Activated naive CD4-positive, alpha-beta T cell treated with anti-CD3 and anti-CD28 coated beads, Interleukin-2, amount 50 U/mL, for 72 hours (primary cell): ENCODE measurements around the gene TMPRSS13. TPM values are rescaled to one million over a fixed set of nuclear protein-coding genes. Genes with fewer than 3 reads are reported as not detected.

ENCODE experiments used
- ATAC-seq, 2 donors: fragments of 150-1000 bp; cut with Tn5 transposase; 2 replicates each; pipeline ENCODE4 v1.10.0; 2021; ENCODE audit warnings: mild to moderate bottlenecking in 2 of 2, moderate library complexity in 2 of 2
- DNase-seq, 2 donors: peaks; one replicate each; pipeline ENCODE4 v3.0.0; 2021 to 2022; ENCODE audit warnings: low spot score in 2 of 2
- H3K27ac Mint-ChIP-seq, 2 donors: one replicate each; pipeline ENCODE4 v1.8.0; 2022; ENCODE audit warnings: mild to moderate bottlenecking in 2 of 2, mixed read lengths in 2 of 2
- H3K36me3 Mint-ChIP-seq, 2 donors: one replicate each; pipeline ENCODE4 v1.8.0; 2022; ENCODE audit warnings: mixed read lengths in 2 of 2
- H3K9me3 Mint-ChIP-seq, 2 donors: one replicate each; pipeline ENCODE4 v1.8.0; 2022; ENCODE audit warnings: mixed read lengths in 2 of 2
- total RNA-seq, 2 donors: library from RNA; stranded (reverse); gene quantifications; one replicate each; pipeline ENCODE4 v1.2.3, GENCODE V29; 2022

Gene TMPRSS13
- total RNA-seq, 2 donors from 2014 or later = 0.39 to 1.8 TPM

GRCh38 chr11:117892651-117893050 lies 36.6 kb downstream of the TMPRSS13 start:
- H3K36me3 Mint-ChIP-seq = peaks cover 0 to 11% of the 10 kb centered on the region in 2 donors
- H3K9me3 Mint-ChIP-seq = peaks cover 5 to 6% of the 10 kb centered on the region in 2 donors
- DNase-seq (no peak), ATAC-seq (no peak)
- H3K27ac Mint-ChIP-seq = no peak overlapping the region

GRCh38 chr11:117891362-117891761 lies 37.8 kb downstream of the TMPRSS13 start:
- H3K36me3 Mint-ChIP-seq = peaks cover 0 to 11% of the 10 kb centered on the region in 2 donors
- peaks cover 5 to 6% of the 10 kb centered on the region in 2 donors for H3K9me3 Mint-ChIP-seq
- no peak overlapping the region for H3K27ac Mint-ChIP-seq
- ATAC-seq (no peak), DNase-seq (no peak)

GRCh38 chr11:117888139-117888566 lies 41.0 kb downstream of the TMPRSS13 start:
- ATAC-seq = no peak
- DNase-seq = peak in 1 of 2 donors; percentile 34
- peaks cover 5 to 6% of the 10 kb centered on the region in 2 donors for H3K9me3 Mint-ChIP-seq
- peaks cover 0 to 7% of the 10 kb centered on the region in 2 donors for H3K36me3 Mint-ChIP-seq
- H3K27ac Mint-ChIP-seq = no peak overlapping the region

GRCh38 chr11:117887431-117888138 lies 41.6 kb downstream of the TMPRSS13 start:
- Mint-ChIP-seq H3K36me3 (peaks cover 0 to 6% of the 10 kb centered on the region in 2 donors), H3K9me3 (peaks cover 5 to 6% of the 10 kb centered on the region in 2 donors), H3K27ac (no peak overlapping the region)
- DNase-seq (peak in 1 of 2 donors; percentile 16), ATAC-seq (no peak)

GRCh38 chr11:117885777-117886176 lies 43.4 kb downstream of the TMPRSS13 start:
- H3K9me3 Mint-ChIP-seq = no peaks in the 10 kb centered on the region
- ATAC-seq = no peak
- no peak overlapping the region for H3K27ac Mint-ChIP-seq
- peaks cover 0 to under 1% of the 10 kb centered on the region in 2 donors for H3K36me3 Mint-ChIP-seq
- peak in 1 of 2 donors; percentile 6 for DNase-seq

- DNase-seq (peak in 1 of 2 donors; percentile 47), ATAC-seq (peak; percentile 60 to 83)
- Mint-ChIP-seq H3K9me3 (no peaks in the 10 kb centered on the region), H3K36me3 (no peaks in the 10 kb centered on the region), H3K27ac (peak overlapping the region in 1 of 2 donors; percentile 0)
Measured at GRCh38 chr11:117884994-117885393, 44.2 kb downstream of the TMPRSS13 start.

- Mint-ChIP-seq H3K27ac (no peak overlapping the region), H3K9me3 (no peaks in the 10 kb centered on the region), H3K36me3 (no peaks in the 10 kb centered on the region)
- ATAC-seq = no peak
- no peak for DNase-seq
Measured at GRCh38 chr11:117883063-117883462, 46.1 kb downstream of the TMPRSS13 start.

- no peak overlapping the region for H3K27ac Mint-ChIP-seq
- ATAC-seq = no peak
Measured at GRCh38 chr11:117882311-117882905, 46.8 kb downstream of the TMPRSS13 start.

GRCh38 chr11:117881217-117881616 lies 48.0 kb downstream of the TMPRSS13 start:
- Mint-ChIP-seq H3K36me3 (peaks cover 0 to 1% of the 10 kb centered on the region in 2 donors), H3K27ac (no peak overlapping the region), H3K9me3 (no peaks in the 10 kb centered on the region)
- DNase-seq (peak in 1 of 2 donors; percentile 34), ATAC-seq (no peak)

More at GRCh38 chr11:117882311-117882905, 46.8 kb downstream of the TMPRSS13 start:
- H3K9me3 Mint-ChIP-seq = no peaks in the 10 kb centered on the region
- DNase-seq = peak in 1 of 2 donors; percentile 21
- H3K36me3 Mint-ChIP-seq = no peaks in the 10 kb centered on the region

GRCh38 chr11:117879516-117880480 lies 49.4 kb downstream of the TMPRSS13 start:
- ATAC-seq = no peak
- peak in 1 of 2 donors; percentile 42 for DNase-seq
- Mint-ChIP-seq H3K27ac (no peak overlapping the region), H3K9me3 (no peaks in the 10 kb centered on the region), H3K36me3 (peaks cover 0 to 5% of the 10 kb centered on the region in 2 donors)

GRCh38 chr11:117878939-117879475 lies 50.2 kb downstream of the TMPRSS13 start:
- peaks cover 0 to 5% of the 10 kb centered on the region in 2 donors for H3K36me3 Mint-ChIP-seq
- H3K9me3 Mint-ChIP-seq = no peaks in the 10 kb centered on the region
- no peak for ATAC-seq
- DNase-seq = peak in 1 of 2 donors; percentile 3
- no peak overlapping the region for H3K27ac Mint-ChIP-seq

GRCh38 chr11:117878314-117878938 lies 50.8 kb downstream of the TMPRSS13 start:
- ATAC-seq = no peak
- peaks cover 0 to 5% of the 10 kb centered on the region in 2 donors for H3K36me3 Mint-ChIP-seq

GRCh38 chr11:117877120-117877784 lies 52.0 kb downstream of the TMPRSS13 start:
- Mint-ChIP-seq H3K27ac (no peak overlapping the region), H3K36me3 (peaks cover 0 to 5% of the 10 kb centered on the region in 2 donors), H3K9me3 (no peaks in the 10 kb centered on the region)
- DNase-seq = peak in 1 of 2 donors; percentile 25
- no peak for ATAC-seq

More at GRCh38 chr11:117878314-117878938, 50.8 kb downstream of the TMPRSS13 start:
- peak in 1 of 2 donors; percentile 7 for DNase-seq
- H3K9me3 Mint-ChIP-seq = no peaks in the 10 kb centered on the region
- no peak overlapping the region for H3K27ac Mint-ChIP-seq

- peak; percentile 17 to 39 for DNase-seq
Measured at GRCh38 chr11:117876341-117877119, 52.7 kb downstream of the TMPRSS13 start, which contains the start of gene FXYD6. TSS of gene FXYD6 (minus strand) at chr11:117876658. CDS start at chr11:117842776, 33,882 bp downstream.

GRCh38 chr11:117876059-117876340 lies 53.2 kb downstream of the TMPRSS13 start:
- DNase-seq (peak in 1 of 2 donors; percentile 15), ATAC-seq (no peak)
- Mint-ChIP-seq H3K9me3 (no peaks in the 10 kb centered on the region), H3K27ac (no peak overlapping the region), H3K36me3 (peaks cover 0 to 5% of the 10 kb centered on the region in 2 donors)

More at GRCh38 chr11:117876341-117877119, 52.7 kb downstream of the TMPRSS13 start, which contains the start of gene FXYD6:
- H3K9me3 Mint-ChIP-seq = no peaks in the 10 kb centered on the region
- H3K36me3 Mint-ChIP-seq = peaks cover 0 to 5% of the 10 kb centered on the region in 2 donors
- H3K27ac Mint-ChIP-seq = no peak within 1 kb of the TSS
- peak in 1 of 2 donors; percentile 49 for ATAC-seq
